GM12891 (cell line): ENCODE data around the gene NCKAP5.

Experiments
- POLR2A ChIP-seq: IDR thresholded peaks from 2 replicates; pipeline ENCODE4 v1.6.1; 2011; ENCODE audit warnings: low read depth, low read length, control low read depth
- POLR2AphosphoS5 ChIP-seq: IDR thresholded peaks from 2 replicates; pipeline ENCODE4 v1.6.1; 2011; ENCODE audit warnings: low read depth, low read length, control low read depth
- SPI1 ChIP-seq: IDR thresholded peaks from 2 replicates; pipeline ENCODE4 v1.6.1; 2011; ENCODE audit warnings: low read depth, low read length, control low read depth
- TAF1 ChIP-seq: IDR thresholded peaks from 2 replicates; pipeline ENCODE4 v1.6.1; 2011; ENCODE audit warnings: low read depth, low read length, control low read depth

DNA sequence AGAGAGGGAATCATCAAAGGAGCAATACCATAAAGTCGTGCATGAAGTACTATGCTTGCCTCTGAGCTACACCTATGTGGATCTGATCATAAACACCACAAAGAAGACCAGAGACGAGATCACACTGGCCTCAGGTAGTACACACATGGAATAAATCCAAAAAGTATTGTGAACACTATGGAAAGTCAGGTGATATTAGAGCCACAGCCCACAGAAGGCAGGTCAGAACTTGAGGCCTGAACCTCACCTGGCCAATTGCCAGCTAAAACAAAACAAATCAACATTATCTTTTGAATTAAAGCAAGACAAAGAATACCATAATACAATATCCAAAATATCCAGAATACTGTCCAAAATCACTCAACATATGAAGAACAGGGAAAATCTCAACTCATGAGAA lies 371.1 kb downstream of the NCKAP5 start:
- TF ChIP-seq POLR2A, result no peak
- no peak for TF ChIP-seq TAF1
- TF ChIP-seq SPI1, result no peak
- TF ChIP-seq POLR2AphosphoS5, result no peak
